IMR-90 (cell line): ENCODE data around the gene PPP1R1C.

Source experiments
- BHLHE40 ChIP-seq: fragments of 150-350 bp; IDR thresholded peaks from 2 replicates; pipeline ENCODE4 v1.6.1; 2016; ENCODE audit warnings: mild to moderate bottlenecking, low read depth, low read length
- CEBPB ChIP-seq: IDR thresholded peaks from 2 replicates; pipeline ENCODE4 v1.6.1; 2012; ENCODE audit warnings: low read depth, low read length, improper control_type of control experiment
- CHD1 ChIP-seq: IDR thresholded peaks from 2 replicates; pipeline ENCODE4 v1.6.1; 2012; ENCODE audit warnings: low read depth, low read length, improper control_type of control experiment
- CTCF ChIP-seq: conservative IDR thresholded peaks from 2 replicates; pipeline ENCODE4 v1.5.1; 2012; ENCODE audit warnings: mild to moderate bottlenecking, low read depth, low read length, improper control_type of control experiment
- ELK1 ChIP-seq: fragments of 150-350 bp; IDR thresholded peaks from 2 replicates; pipeline ENCODE4 v1.6.1; 2016; ENCODE audit warnings: low read depth, mild to moderate bottlenecking, low read length, moderate library complexity, borderline replicate concordance
- MAZ ChIP-seq: IDR thresholded peaks from 2 replicates; pipeline ENCODE4 v1.6.1; 2012; ENCODE audit warnings: low read depth, mild to moderate bottlenecking, low read length, improper control_type of control experiment, moderate library complexity, borderline replicate concordance
- MXI1 ChIP-seq: IDR thresholded peaks from 2 replicates; pipeline ENCODE4 v1.6.1; 2012; ENCODE audit warnings: low read depth, mild to moderate bottlenecking, low read length, moderate library complexity, borderline replicate concordance
- POLR2A ChIP-seq: IDR thresholded peaks from 2 replicates; pipeline ENCODE4 v1.6.1; 2012; ENCODE audit warnings: mild to moderate bottlenecking, low read depth, low read length
- RAD21 ChIP-seq: IDR thresholded peaks from 2 replicates; pipeline ENCODE4 v1.6.1; 2012; ENCODE audit warnings: low read length, improper control_type of control experiment
- RCOR1 ChIP-seq: IDR thresholded peaks from 2 replicates; pipeline ENCODE4 v1.6.1; 2012; ENCODE audit warnings: mild to moderate bottlenecking, low read length, improper control_type of control experiment; ENCODE audit not compliant: insufficient replicate concordance
- RFX5 ChIP-seq: IDR thresholded peaks from 2 replicates; pipeline ENCODE4 v1.8.0; 2012; ENCODE audit warnings: low read depth, mild to moderate bottlenecking, low read length, moderate library complexity
- SMC3 ChIP-seq: fragments of 150-350 bp; IDR thresholded peaks from 2 replicates; pipeline ENCODE4 v1.6.1; 2016; ENCODE audit warnings: low read depth, mild to moderate bottlenecking, antibody characterized with exemption, low read length, moderate library complexity
- USF2 ChIP-seq: fragments of 150-350 bp; IDR thresholded peaks from 2 replicates; pipeline ENCODE4 v1.6.1; 2017; ENCODE audit warnings: mild to moderate bottlenecking, antibody characterized with exemption, low read length, low read depth

- TF ChIP-seq POLR2A (no peak), MAZ (no peak), RFX5 (no peak), CTCF (no peak), BHLHE40 (no peak), MXI1 (no peak), USF2 (no peak), ELK1 (no peak), CEBPB (no peak), RCOR1 (no peak), SMC3 (no peak), RAD21 (peak; percentile 12; the same call in 1 of the 2 replicates), CHD1 (no peak)
Measured at GRCh38 chr2:181970160-181970794, 15.4 kb upstream of the PPP1R1C start.
